IPS DF 19.7 (cell line): ENCODE data around the gene SPTLC3.

Source experiments
- DNase-seq: peaks from one replicate; pipeline ENCODE4 v3.0.0-alpha.2; 2013; ENCODE audit warnings: low read depth, low spot score

SPTLC3 gene

GRCh38 chr20:13098720-13099355 is 90.1 kb downstream of the SPTLC3 start:
- no peak for DNase-seq

- DNase-seq: no peak
Measured at GRCh38 chr20:13099676-13100075, 90.9 kb downstream of the SPTLC3 start.

DNA sequence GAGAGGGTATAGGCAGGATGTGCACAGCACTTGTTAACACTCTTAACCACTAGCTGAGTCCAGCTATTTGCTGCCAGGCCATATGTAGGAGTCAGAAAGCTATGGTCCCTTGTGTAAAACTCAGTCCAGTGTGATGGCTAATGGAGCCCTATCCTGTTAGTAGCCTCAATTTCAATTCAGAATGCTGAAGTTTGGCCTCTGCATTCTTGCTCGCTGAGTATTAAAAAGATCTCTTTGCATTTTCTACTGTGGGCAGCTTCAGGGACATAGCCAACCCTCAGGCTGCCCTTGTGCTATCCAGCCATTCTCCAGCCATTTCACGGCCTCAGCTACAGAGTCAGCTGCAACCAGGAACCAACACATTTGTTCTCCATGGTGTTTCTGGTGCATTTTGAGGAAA is 92.5 kb downstream of the SPTLC3 start:
- no peak for DNase-seq

- DNase-seq: no peak
Measured at GRCh38 chr20:13101706-13102105, 92.9 kb downstream of the SPTLC3 start.

- no peak for DNase-seq
Measured at GRCh38 chr20:13102237-13102636, 93.5 kb downstream of the SPTLC3 start.

DNA sequence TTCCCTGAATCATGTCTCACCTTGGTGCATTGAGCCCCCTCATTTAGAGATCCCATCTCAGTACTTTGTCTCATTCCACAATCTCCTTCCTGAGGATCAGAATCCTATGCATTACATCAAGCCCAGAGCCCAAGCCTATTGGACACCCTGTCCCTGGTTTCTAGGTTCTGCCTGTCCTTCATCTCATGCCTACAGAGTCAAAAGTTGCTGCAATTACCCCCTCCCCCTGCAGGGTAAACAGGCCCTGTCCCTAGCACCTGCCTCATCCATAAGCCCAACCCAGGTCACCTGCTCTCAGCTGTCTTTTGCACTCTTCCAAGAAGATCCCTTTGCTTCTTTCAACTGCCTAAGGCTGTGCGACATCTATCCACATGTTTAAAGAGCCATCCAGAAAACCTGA is 93.9 kb downstream of the SPTLC3 start:
- DNase-seq: no peak

DNA sequence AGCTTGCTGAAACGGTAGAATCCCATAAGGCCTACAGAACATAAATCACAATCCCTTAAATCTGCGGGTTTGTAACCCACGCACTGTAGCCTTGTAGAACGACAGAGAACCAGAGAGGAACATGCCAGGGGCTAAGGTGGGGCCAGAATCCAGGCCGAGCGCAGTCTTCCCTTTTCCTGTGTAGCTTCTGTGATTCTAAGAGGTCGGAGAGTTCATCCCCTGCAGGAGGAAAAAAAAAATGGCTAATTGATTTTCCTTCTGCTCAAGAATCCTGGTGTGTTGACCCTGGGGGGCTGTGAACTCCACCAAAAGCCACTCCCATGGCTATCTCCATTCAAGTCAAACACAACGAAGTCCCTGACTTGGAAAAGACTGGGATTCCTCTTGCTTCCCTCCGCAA is 96.3 kb downstream of the SPTLC3 start:
- DNase-seq: no peak

DNA sequence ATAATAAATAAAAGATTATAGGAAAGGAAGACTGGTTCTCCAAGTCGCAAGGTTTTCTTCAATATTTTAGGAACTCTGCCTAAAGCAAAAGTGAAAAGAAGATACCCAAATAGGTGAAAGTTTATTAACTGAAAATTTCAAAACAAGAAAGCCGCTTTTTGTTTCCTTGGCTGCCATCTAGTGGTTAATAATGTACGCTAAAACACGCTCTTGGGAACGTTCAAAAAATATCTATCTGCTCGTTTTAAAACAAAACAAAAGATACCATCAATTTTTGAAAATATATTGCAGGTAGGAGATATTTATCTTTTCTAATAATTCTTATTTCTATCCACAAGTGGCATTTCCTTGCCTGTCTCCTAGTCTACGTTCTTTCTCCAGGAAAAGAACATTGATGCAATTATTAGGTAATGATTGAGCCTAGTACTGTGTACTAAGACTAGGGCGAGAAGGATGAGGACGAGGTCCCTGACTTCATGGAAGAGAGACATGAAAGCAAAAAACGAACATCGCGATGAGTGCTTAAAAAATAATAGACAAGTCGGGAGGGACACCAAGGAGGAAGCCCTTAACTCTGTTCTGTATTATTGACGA is 97.2 kb downstream of the SPTLC3 start:
- DNase-seq: no peak

DNA sequence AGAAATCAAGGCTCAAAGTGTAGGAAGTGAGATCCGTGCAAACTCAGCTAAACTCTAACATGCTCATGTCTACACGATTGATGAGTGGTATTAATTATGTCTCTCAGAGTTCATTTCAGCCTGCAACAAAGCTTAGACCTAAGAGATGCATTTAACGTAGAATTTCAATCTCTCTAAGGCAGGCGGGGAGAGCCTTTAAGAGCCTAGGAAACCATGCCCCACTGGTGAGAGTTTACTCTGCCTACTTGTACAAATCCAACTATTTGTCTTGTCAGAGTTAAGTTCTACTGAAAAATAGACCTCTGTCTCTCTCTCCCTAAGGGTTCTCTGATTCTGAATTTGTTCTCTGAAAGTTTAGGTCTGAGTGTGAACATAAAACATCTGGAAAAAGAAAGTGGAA is 100.9 kb downstream of the SPTLC3 start:
- DNase-seq: no peak

DNA sequence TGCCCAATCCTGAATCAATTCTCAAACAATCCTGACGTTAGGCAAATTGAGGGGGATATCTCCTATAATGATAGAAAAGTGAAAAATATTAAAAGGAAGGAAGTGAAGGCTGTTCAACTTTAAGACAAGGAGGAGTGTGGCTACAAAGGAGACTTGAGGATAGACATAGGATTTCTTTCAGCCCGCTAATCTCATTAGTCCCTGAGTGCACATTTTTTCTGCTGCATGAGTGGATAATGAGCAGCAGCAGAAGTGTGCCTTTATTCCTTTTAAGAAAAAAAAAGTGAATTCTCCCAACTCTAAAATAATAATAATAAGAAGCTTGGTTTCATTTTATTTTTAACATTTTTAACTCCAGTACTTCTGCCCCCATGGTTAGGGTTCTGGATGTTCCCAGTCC is 102.0 kb downstream of the SPTLC3 start:
- DNase-seq: no peak

DNA sequence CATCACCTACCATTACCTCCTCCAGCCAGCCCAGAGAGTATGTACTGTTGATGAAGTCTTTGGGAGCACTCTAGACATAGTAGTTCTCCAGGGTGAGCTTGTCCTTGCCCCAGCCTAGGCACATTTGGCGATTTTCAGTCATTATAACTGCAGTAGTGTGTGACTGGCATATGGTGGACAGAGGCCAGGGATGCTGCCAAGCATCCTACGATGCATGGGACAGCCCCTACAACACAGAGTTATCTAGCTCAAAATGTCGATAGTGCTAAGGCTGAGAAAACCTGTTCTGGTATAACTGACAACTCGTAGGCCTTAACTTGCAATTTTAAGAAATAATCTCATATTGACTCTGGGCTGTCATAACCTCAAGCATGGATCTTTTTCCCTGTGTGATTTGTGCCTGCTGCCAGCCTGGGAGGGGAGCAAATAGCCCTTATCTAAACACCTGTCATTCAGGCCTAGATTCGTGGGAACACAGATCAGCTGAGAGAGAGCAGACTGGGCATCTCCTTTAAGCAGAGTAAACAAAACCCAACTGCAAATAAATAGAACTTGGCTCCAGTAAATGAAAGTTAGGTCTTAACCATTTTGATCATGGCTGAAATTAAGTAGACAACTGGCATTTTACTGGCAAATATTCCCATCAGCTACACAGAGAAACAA is 102.6 kb downstream of the SPTLC3 start:
- no peak for DNase-seq

DNA sequence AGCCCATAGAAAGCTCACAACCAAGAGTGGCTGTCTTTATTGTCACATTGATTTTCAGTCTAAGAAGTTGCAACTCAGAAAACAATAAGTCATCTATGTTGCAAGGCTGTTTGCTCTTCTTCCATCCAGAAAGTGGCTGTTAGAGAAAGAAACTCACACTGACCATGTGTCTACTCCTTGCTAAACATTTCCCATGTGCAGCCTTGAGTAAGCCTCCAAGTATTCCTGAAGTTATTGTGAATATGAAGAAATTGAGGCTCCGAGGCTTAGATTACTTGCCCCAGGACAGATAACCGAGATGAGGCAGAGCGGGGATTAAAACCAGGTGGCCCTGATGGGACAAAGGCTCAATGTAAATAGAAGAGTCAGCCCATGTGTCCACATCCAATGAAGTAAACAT is 105.0 kb downstream of the SPTLC3 start:
- DNase-seq: no peak

DNA sequence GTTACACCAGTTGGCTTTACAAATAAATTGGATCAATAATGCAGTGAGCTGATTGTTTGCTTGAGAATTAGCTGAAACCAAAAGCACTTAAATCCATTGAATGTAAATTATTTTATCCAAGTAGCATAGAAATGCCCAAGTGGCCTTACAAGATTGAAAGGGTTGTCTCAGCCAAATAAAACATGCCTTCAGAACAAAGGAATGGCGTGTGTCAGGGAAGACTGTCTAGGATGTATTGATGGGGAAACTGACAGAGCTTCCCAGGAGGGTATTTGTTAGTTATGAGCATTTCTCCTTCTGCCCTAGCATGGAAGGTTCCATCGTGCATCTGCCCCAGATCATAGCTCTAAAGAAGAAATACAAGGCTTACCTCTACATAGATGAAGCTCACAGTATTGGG is 108.4 kb downstream of the SPTLC3 start:
- no peak for DNase-seq

DNA sequence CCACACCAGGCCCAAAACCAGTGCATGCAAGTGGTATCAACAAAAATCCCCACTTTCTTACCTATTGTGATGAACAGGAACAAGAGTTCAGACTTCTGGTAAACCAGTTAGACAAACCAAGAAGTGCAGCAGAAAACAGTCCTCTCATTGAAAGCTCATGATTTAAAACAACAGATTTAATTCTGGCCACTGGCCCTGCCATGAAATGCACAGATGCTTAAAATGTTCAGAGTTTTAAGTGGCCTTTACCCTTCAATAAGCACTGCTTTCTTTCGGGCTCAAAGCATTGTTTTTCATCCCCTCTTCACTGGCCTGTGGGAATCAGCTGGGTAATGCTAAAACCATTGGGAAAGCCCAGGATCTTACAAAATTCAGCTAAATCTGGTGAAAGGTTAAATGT is 109.9 kb downstream of the SPTLC3 start:
- DNase-seq: no peak

- DNase-seq: peak; percentile 42
Measured at GRCh38 chr20:13119583-13119982, 110.8 kb downstream of the SPTLC3 start.

DNA sequence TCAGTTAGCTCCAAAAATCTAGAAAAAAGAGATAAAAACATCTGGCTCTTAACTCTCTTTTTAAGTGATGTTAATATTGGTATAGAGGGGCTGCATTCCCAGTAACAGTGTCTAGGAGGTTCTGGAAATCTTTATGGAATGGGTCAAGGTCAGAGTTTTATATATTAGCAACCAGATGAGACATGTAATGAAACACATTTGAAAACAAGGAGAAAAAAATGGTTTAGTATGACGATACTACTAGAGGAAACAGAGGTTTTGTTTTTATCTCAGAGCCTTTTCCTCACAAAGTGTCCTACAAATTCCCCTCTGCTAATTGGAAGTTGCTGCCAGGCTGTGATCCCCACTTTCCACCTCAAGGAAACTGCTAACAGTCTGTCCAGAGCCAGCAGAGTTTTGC is 111.7 kb downstream of the SPTLC3 start:
- no peak for DNase-seq

DNA sequence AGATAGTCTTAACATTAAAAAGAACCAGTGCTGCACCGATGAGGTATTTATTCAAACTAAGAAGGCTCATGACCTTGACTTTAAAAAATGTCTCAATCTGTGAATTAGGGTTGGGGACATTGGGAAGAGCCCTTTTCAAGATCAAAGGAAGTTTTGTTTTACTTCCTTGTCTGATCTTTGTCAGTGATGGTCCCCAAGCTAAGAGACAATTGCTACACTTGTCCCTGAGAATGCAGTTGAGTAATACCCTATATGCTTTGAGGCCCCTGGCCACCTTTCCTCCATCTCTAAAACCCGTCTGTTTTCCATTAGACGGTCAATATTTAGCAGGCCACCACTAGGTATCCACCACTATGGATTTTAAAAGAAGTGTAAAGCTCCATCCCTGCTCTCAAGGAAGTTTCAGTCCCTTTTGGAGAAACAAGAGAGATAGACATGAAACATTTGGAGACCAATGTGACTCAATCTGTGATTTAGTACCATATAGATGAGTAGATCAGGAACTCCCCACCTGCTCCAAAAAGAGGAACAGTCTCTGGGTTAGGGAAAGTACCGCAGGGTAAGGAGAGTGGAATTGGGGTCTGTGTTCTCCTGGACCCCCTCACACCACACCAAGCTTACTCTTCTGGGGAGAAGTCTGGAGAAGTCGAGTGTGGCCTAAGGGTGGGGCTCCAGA is 113.2 kb downstream of the SPTLC3 start:
- DNase-seq: no peak

DNA sequence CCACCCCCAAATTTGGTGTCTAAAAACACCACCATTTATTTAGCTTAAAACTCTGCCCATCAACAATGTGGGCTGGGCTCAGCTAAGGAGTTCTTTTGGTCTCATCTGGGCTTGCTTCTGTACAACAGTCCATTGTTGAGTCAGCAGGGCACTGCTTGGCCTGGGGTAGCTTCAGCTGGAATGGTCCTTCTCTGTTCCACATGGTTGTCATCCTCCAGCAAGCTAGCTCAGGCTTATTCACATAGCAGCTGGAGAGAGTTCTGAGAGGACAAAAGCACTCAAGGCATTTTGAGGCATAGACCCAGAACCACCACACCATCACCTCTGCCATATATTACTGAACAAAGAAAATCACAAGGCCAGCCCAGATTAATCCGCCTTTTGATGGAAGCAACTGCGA is 116.7 kb downstream of the SPTLC3 start:
- DNase-seq: no peak

- no peak for DNase-seq
Measured at GRCh38 chr20:13128173-13128572, 119.4 kb downstream of the SPTLC3 start.

GRCh38 chr20:13130061-13130706 is 121.4 kb downstream of the SPTLC3 start:
- DNase-seq: no peak

GRCh38 chr20:13130707-13131103 is 121.9 kb downstream of the SPTLC3 start:
- no peak for DNase-seq

DNA sequence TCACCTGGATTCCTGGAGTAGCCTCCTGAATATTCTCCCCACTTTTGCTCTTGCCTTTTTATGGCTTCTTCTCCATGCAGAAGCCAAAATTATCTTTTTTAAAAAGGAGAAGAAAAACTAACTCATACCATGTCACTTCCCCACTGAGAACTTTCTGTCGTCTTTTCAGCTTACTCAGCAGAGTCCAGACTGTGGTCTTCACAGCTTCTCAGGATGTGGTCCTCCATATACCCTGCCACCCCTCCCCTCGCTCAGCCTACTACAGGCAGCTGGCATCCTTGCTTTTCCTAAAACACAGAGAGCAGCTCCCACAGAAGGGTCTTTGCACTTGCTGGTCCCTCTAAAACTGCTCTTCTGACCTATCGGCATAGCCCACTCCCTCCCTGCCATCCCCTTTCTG is 122.9 kb downstream of the SPTLC3 start:
- no peak for DNase-seq
